ENCODE results near the gene NUFIP2.
"Not testable (repeated sequence)": the region's sequence is repeated elsewhere in the genome, so short reads cannot be mapped to it uniquely, and the experiment has no call there.

NUFIP2 gene

GRCh38 chr17:29238133-29238850, 55.7 kb downstream of the NUFIP2 start:
- DNase-seq (ENCODE audit: low read depth in 2 of 2) = no peak

GRCh38 chr17:29237476-29238132, 56.3 kb downstream of the NUFIP2 start:
- DNase-seq (ENCODE audit: low read depth in 2 of 2) = no peak

- DNase-seq (ENCODE audit: low read depth in 2 of 2) = no peak
These were observed 58.0 kb downstream of the NUFIP2 start for GRCh38 chr17:29235904-29236303.

GRCh38 chr17:29234972-29235371, 59.0 kb downstream of the NUFIP2 start:
- not testable (repeated sequence) for DNase-seq (ENCODE audit: low read depth in 2 of 2)

- DNase-seq (ENCODE audit: low read depth in 2 of 2) = no peak
These were observed 60.6 kb downstream of the NUFIP2 start for GRCh38 chr17:29233301-29233700.

- DNase-seq (ENCODE audit: low read depth in 2 of 2) = no peak
These were observed 68.6 kb downstream of the NUFIP2 start for GRCh38 chr17:29225396-29225795.

GRCh38 chr17:29221338-29221737, 72.6 kb downstream of the NUFIP2 start:
- not testable (repeated sequence) for DNase-seq (ENCODE audit: low read depth in 2 of 2)

- DNase-seq (ENCODE audit: low read depth in 2 of 2) = peak; percentile 47 to 53
These were observed 74.4 kb downstream of the NUFIP2 start for GRCh38 chr17:29219378-29220047.

- no peak for DNase-seq (ENCODE audit: low read depth in 2 of 2)
These were observed 77.1 kb downstream of the NUFIP2 start for GRCh38 chr17:29216856-29217255.

- DNase-seq (ENCODE audit: low read depth in 2 of 2) = no peak
These were observed 77.8 kb downstream of the NUFIP2 start for GRCh38 chr17:29216181-29216580.

- no peak for DNase-seq (ENCODE audit: low read depth in 2 of 2)
These were observed 78.2 kb downstream of the NUFIP2 start for GRCh38 chr17:29215717-29216116.

- no peak for DNase-seq (ENCODE audit: low read depth in 2 of 2)
These were observed 78.8 kb downstream of the NUFIP2 start for GRCh38 chr17:29215174-29215573.

GRCh38 chr17:29214215-29215146, 79.5 kb downstream of the NUFIP2 start:
- no peak for DNase-seq (ENCODE audit: low read depth in 2 of 2)

GRCh38 chr17:29212681-29213121, 81.2 kb downstream of the NUFIP2 start:
- no peak for DNase-seq (ENCODE audit: low read depth in 2 of 2)

GRCh38 chr17:29212094-29212631, 81.8 kb downstream of the NUFIP2 start:
- no peak for DNase-seq (ENCODE audit: low read depth in 2 of 2)

- DNase-seq (ENCODE audit: low read depth in 2 of 2) = no peak
These were observed 83.1 kb downstream of the NUFIP2 start for GRCh38 chr17:29210879-29211278.

- DNase-seq (ENCODE audit: low read depth in 2 of 2) = no peak
These were observed 84.9 kb downstream of the NUFIP2 start for GRCh38 chr17:29209073-29209472.

GRCh38 chr17:29207975-29208374, 86.0 kb downstream of the NUFIP2 start:
- DNase-seq (ENCODE audit: low read depth in 2 of 2) = no peak

Measured in stimulated activated CD8-positive, alpha-beta memory T cell treated with anti-CD3 and anti-CD28 coated beads, Interleukin-7, amount 100 ng/mL, for 4 hours (primary cell).